ENCODE measurements around the gene LPP. TPM values are rescaled to one million over a fixed set of nuclear protein-coding genes. Genes with fewer than 3 reads are reported as not detected.

The LPP gene
- total and polyA plus RNA-seq, 2 of the 13 experiments (the other 11 are each of a cell fraction or from before 2014, with no cell fraction given), result 19.2 to 29.9 TPM

- 0 out of 2 replicates have a peak, but pooled peaks have one; percentile 40 for TF ChIP-seq BRF2 (CRISPR knock-in tag; IDR thresholded peaks at IDR 0.05)
- no peak for TF ChIP-seq RBM39 (IDR thresholded peaks at IDR 0.05; ENCODE audit: low read depth, low read length, poor library complexity, severe bottlenecking)
- no peak for TF ChIP-seq NFAT5 (CRISPR knock-in tag; IDR thresholded peaks at IDR 0.05)
- peak; percentile 96 for TF ChIP-seq TARDBP (CRISPR knock-in tag; IDR thresholded peaks at IDR 0.05)
- TF ChIP-seq ZNF230 (CRISPR knock-in tag; IDR thresholded peaks at IDR 0.05), result no peak
- TF ChIP-seq, protein P1, sequence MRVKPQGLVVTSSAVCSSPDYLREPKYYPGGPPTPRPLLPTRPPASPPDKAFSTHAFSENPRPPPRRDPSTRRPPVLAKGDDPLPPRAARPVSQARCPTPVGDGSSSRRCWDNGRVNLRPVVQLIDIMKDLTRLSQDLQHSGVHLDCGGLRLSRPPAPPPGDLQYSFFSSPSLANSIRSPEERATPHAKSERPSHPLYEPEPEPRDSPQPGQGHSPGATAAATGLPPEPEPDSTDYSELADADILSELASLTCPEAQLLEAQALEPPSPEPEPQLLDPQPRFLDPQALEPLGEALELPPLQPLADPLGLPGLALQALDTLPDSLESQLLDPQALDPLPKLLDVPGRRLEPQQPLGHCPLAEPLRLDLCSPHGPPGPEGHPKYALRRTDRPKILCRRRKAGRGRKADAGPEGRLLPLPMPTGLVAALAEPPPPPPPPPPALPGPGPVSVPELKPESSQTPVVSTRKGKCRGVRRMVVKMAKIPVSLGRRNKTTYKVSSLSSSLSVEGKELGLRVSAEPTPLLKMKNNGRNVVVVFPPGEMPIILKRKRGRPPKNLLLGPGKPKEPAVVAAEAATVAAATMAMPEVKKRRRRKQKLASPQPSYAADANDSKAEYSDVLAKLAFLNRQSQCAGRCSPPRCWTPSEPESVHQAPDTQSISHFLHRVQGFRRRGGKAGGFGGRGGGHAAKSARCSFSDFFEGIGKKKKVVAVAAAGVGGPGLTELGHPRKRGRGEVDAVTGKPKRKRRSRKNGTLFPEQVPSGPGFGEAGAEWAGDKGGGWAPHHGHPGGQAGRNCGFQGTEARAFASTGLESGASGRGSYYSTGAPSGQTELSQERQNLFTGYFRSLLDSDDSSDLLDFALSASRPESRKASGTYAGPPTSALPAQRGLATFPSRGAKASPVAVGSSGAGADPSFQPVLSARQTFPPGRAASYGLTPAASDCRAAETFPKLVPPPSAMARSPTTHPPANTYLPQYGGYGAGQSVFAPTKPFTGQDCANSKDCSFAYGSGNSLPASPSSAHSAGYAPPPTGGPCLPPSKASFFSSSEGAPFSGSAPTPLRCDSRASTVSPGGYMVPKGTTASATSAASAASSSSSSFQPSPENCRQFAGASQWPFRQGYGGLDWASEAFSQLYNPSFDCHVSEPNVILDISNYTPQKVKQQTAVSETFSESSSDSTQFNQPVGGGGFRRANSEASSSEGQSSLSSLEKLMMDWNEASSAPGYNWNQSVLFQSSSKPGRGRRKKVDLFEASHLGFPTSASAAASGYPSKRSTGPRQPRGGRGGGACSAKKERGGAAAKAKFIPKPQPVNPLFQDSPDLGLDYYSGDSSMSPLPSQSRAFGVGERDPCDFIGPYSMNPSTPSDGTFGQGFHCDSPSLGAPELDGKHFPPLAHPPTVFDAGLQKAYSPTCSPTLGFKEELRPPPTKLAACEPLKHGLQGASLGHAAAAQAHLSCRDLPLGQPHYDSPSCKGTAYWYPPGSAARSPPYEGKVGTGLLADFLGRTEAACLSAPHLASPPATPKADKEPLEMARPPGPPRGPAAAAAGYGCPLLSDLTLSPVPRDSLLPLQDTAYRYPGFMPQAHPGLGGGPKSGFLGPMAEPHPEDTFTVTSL (CRISPR knock-in tag; IDR thresholded peaks at IDR 0.05; ENCODE audit: borderline replicate concordance), result peak; percentile 99
- TF ChIP-seq KAT7 (CRISPR knock-in tag; IDR thresholded peaks at IDR 0.05; ENCODE audit: borderline replicate concordance), result no peak; the same call in 1 of the 2 replicates
- TF ChIP-seq, protein P2, sequence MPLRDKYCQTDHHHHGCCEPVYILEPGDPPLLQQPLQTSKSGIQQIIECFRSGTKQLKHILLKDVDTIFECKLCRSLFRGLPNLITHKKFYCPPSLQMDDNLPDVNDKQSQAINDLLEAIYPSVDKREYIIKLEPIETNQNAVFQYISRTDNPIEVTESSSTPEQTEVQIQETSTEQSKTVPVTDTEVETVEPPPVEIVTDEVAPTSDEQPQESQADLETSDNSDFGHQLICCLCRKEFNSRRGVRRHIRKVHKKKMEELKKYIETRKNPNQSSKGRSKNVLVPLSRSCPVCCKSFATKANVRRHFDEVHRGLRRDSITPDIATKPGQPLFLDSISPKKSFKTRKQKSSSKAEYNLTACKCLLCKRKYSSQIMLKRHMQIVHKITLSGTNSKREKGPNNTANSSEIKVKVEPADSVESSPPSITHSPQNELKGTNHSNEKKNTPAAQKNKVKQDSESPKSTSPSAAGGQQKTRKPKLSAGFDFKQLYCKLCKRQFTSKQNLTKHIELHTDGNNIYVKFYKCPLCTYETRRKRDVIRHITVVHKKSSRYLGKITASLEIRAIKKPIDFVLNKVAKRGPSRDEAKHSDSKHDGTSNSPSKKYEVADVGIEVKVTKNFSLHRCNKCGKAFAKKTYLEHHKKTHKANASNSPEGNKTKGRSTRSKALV (CRISPR knock-in tag; IDR thresholded peaks at IDR 0.05), result no peak
- no peak for TF ChIP-seq NFIB (CRISPR knock-in tag; IDR thresholded peaks at IDR 0.05; ENCODE audit: borderline replicate concordance)
- no peak for TF ChIP-seq DNMT1 (CRISPR knock-in tag; IDR thresholded peaks at IDR 0.05)
- TF ChIP-seq PREB (CRISPR knock-in tag; IDR thresholded peaks at IDR 0.05), result no peak
Observed at GRCh38 chr3:188170461-188171459, 16.8 kb downstream of the LPP start (continued).
